Mesenchymal stem cell (in vitro differentiated cells and primary cell): Measurements from ENCODE around the gene TMEM17. TPM values are rescaled to one million over a fixed set of nuclear protein-coding genes. Genes with fewer than 3 reads are reported as not detected.

Source experiments
- DNase-seq: peaks from one replicate; pipeline ENCODE4 v3.0.0-alpha.2; 2013
- H2AFZ ChIP-seq: one replicate; pipeline ENCODE4 v1.6.1; 2013; ENCODE audit warnings: low read depth, mild to moderate bottlenecking, control low read depth, inconsistent platforms, low read length, moderate library complexity
- H2AK5ac ChIP-seq: 2 replicates; pipeline ENCODE4 v1.6.1; 2013; ENCODE audit warnings: low read length, moderate library complexity, mild to moderate bottlenecking, inconsistent platforms; ENCODE audit not compliant: severe bottlenecking
- H2BK120ac ChIP-seq: one replicate; pipeline ENCODE4 v1.6.1; 2013; ENCODE audit warnings: low read depth, mild to moderate bottlenecking, inconsistent platforms, low read length, moderate library complexity
- H2BK12ac ChIP-seq, 2 experiments: one replicate each; pipeline ENCODE4 v1.6.1; 2013; ENCODE audit warnings: inconsistent platforms in 2 of 2, low read length in 2 of 2, mild to moderate bottlenecking in 2 of 2, moderate library complexity in 2 of 2, control low read depth in 1 of 2
- H2BK15ac ChIP-seq: one replicate; pipeline ENCODE4 v1.6.1; 2013; ENCODE audit warnings: mild to moderate bottlenecking, low read depth, inconsistent platforms; ENCODE audit not compliant: poor library complexity, severe bottlenecking
- H2BK5ac ChIP-seq: 2 replicates; pipeline ENCODE4 v1.6.1; 2013; ENCODE audit warnings: low read depth, mild to moderate bottlenecking, low read length, control low read depth, inconsistent platforms; ENCODE audit not compliant: poor library complexity, severe bottlenecking
- H3K14ac ChIP-seq, 2 experiments: one replicate each; pipeline ENCODE4 v1.6.1; 2013; ENCODE audit warnings: inconsistent platforms in 2 of 2, low read length in 2 of 2, control low read depth in 1 of 2, mild to moderate bottlenecking in 1 of 2, moderate library complexity in 1 of 2
- H3K18ac ChIP-seq, 2 experiments: one replicate each; pipeline ENCODE4 v1.6.1; 2013; ENCODE audit warnings: inconsistent platforms in 2 of 2, low read length in 2 of 2, control low read depth in 1 of 2, low read depth in 1 of 2, mild to moderate bottlenecking in 1 of 2
- H3K23ac ChIP-seq, 2 experiments: one replicate each; pipeline ENCODE4 v1.6.1; 2013; ENCODE audit warnings: inconsistent platforms in 2 of 2, low read length in 2 of 2, mild to moderate bottlenecking in 2 of 2, moderate library complexity in 2 of 2, control low read depth in 1 of 2
- H3K27ac ChIP-seq: 2 replicates; pipeline ENCODE4 v1.5.1; 2013; ENCODE audit warnings: mild to moderate bottlenecking, moderate library complexity, low read length, control low read depth, inconsistent platforms; ENCODE audit not compliant: poor library complexity, severe bottlenecking
- H3K27me3 ChIP-seq, 2 experiments: 2 replicates each; pipeline versions ENCODE4 v1.6.1 to v1.7.0; 2013; ENCODE audit warnings: low read length in 2 of 2, mild to moderate bottlenecking in 2 of 2, moderate library complexity in 2 of 2, control low read depth in 1 of 2, inconsistent platforms in 1 of 2; ENCODE audit not compliant: control insufficient read depth in 1 of 2, insufficient read depth in 1 of 2
- H3K36me3 ChIP-seq, 2 experiments: 2 replicates each; pipeline versions ENCODE4 v1.6.1 to v1.7.0; 2013; ENCODE audit warnings: low read length in 2 of 2, control low read depth in 1 of 2, inconsistent platforms in 1 of 2, low read depth in 1 of 2, mild to moderate bottlenecking in 1 of 2; ENCODE audit not compliant: insufficient read depth in 2 of 2, control insufficient read depth in 1 of 2
- H3K4ac ChIP-seq, 2 experiments: one replicate each; pipeline ENCODE4 v1.6.1; 2013; ENCODE audit warnings: inconsistent platforms in 2 of 2, low read length in 2 of 2, mild to moderate bottlenecking in 2 of 2, moderate library complexity in 2 of 2, control low read depth in 1 of 2, low read depth in 1 of 2
- H3K4me1 ChIP-seq: 2 replicates; pipeline ENCODE4 v1.6.1; 2013; ENCODE audit warnings: low read depth, low read length, control low read depth; ENCODE audit not compliant: control insufficient read depth, insufficient read depth
- H3K4me2 ChIP-seq: 2 replicates; pipeline ENCODE4 v1.6.1; 2013; ENCODE audit warnings: low read length, mild to moderate bottlenecking, inconsistent platforms; ENCODE audit not compliant: poor library complexity, severe bottlenecking
- H3K4me3 ChIP-seq, 2 experiments: 2 replicates each; pipeline versions ENCODE4 v1.5.1 to v1.7.0; 2013; ENCODE audit warnings: low read length in 2 of 2, mild to moderate bottlenecking in 2 of 2, control low read depth in 1 of 2, low read depth in 1 of 2; ENCODE audit not compliant: insufficient read depth in 1 of 2
- H3K79me1 ChIP-seq: replicated peaks from 2 replicates; pipeline ENCODE4 v1.6.1; 2013; ENCODE audit warnings: mild to moderate bottlenecking, control low read depth, low read length, inconsistent platforms; ENCODE audit not compliant: poor library complexity, severe bottlenecking
- H3K9ac ChIP-seq: 2 replicates; pipeline ENCODE4 v1.7.0; 2013; ENCODE audit warnings: mild to moderate bottlenecking, low read length, moderate library complexity
- H3K9me3 ChIP-seq: 2 replicates; pipeline ENCODE4 v1.7.0; 2013; ENCODE audit warnings: mild to moderate bottlenecking, low read length; ENCODE audit not compliant: control insufficient read depth
- H4K8ac ChIP-seq: one replicate; pipeline ENCODE4 v1.6.1; 2013; ENCODE audit warnings: inconsistent platforms, mild to moderate bottlenecking, low read length, moderate library complexity
- H4K91ac ChIP-seq: one replicate; pipeline ENCODE4 v1.6.1; 2013; ENCODE audit warnings: mild to moderate bottlenecking, low read length, inconsistent platforms
- WGBS: methylation state at CpG from one replicate; pipeline ENCODE4 v1.1.7; 2013; ENCODE audit warnings: mixed read lengths; 5-methylcytosine and 5-hydroxymethylcytosine counted together
- small RNA-seq: library from polyadenylated mRNA; stranded (forward); fragments of <200 nt; extraction: miRNeasy Mini kit (QIAGEN cat#:217004); gene quantifications from one replicate; pipeline ENCODE3, GENCODE V24; 2013; ENCODE audit warnings: low read depth

The TMEM17 gene

GRCh38 chr2:62452701-62453454 is 53.1 kb downstream of the TMEM17 start:
- no peak overlapping the region for H3K4ac ChIP-seq
- no peak overlapping the region for H4K91ac ChIP-seq
- no peak overlapping the region for H3K4me2 ChIP-seq
- H2BK5ac ChIP-seq = no peak overlapping the region
- H3K36me3 ChIP-seq = no peaks in the 10 kb centered on the region
- H2BK15ac ChIP-seq = no peak overlapping the region
- H3K9me3 ChIP-seq = no peaks in the 10 kb centered on the region
- H3K27me3 ChIP-seq = no peaks in the 10 kb centered on the region
- H3K18ac ChIP-seq = no peak overlapping the region
- peak overlapping the region; percentile 20 for H2AK5ac ChIP-seq
- no peak overlapping the region for H4K8ac ChIP-seq
- no peak overlapping the region for H3K9ac ChIP-seq
- no peak overlapping the region for H2AFZ ChIP-seq
- no peaks in the 10 kb centered on the region for H3K79me1 ChIP-seq
- no peak for DNase-seq
- no peak overlapping the region for H2BK12ac ChIP-seq
- no peak overlapping the region for H3K4me3 ChIP-seq
- WGBS = 75% methylated on average over 4 of the region's 7 CpGs
- H2BK120ac ChIP-seq = no peak overlapping the region
- no peak overlapping the region for H3K27ac ChIP-seq
- H3K14ac ChIP-seq = no peak overlapping the region
- peaks cover 16% of the 10 kb centered on the region for H3K4me1 ChIP-seq
- H3K23ac ChIP-seq = no peak overlapping the region

- Histone ChIP-seq H2BK15ac (no peak overlapping the region), H2AFZ (no peak overlapping the region), H2BK120ac (no peak overlapping the region), H3K4me1 (peaks cover 4% of the 10 kb centered on the region), H3K27ac (no peak overlapping the region), H3K4ac (no peak overlapping the region), H4K91ac (no peak overlapping the region), H3K36me3 (no peaks in the 10 kb centered on the region), H3K4me2 (no peak overlapping the region), H2AK5ac (no peak overlapping the region), H2BK5ac (no peak overlapping the region), H3K4me3 (no peak overlapping the region), H3K23ac (no peak overlapping the region), H3K18ac (no peak overlapping the region), H3K79me1 (no peaks in the 10 kb centered on the region), H3K27me3 (no peaks in the 10 kb centered on the region), H3K14ac (no peak overlapping the region), H4K8ac (no peak overlapping the region), H2BK12ac (no peak overlapping the region), H3K9ac (no peak overlapping the region), H3K9me3 (no peaks in the 10 kb centered on the region)
- 87% methylated on average over 9 of the region's 9 CpGs for WGBS
- DNase-seq = no peak
Observed at GRCh38 chr2:62450716-62451191, 55.2 kb downstream of the TMEM17 start.

Small RNA genes within 50 kb of the gene (small RNA-seq; reads per million reads assigned to genes)
- not detected for gene AC107083.1
- gene RN7SL18P = not detected
